ENCODE measurements around the gene CSRNP3.

DNA sequence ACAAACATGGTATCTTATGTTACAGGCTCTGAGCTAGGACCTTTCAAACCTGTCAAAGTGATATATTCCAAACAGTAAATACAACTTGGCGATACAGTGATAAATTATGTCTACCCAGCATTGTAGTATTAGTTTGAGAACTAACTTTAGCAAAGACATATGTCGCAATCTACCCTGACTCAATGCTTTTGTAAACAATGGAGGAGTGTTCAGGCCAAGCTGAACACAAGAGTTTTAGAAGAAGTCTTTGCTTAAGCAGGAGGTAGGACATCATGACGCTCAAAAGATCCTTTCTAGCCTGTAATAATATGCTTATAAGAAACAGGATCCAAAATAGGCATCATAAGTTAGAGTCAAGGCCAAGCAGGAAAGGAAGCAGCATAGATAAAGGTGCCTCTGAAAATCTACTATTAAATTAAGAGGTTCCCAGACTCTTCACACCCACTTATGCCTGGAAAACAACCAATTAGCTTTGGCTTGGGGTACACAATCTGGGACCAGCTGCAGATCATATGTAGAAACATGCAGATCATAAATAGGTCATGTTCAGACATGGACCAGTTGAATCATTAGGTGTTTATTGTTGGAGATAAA, 132.5 kb downstream of the CSRNP3 start:
- no peak for TF ChIP-seq CTCF (IDR thresholded peaks at IDR 0.05)
- TF ChIP-seq POLR2A (IDR thresholded peaks at IDR 0.05) = no peak

Data from uterus (tissue), 2 donors.